A549 (cell line): Measurements from ENCODE around the gene IFNLR1.

Source experiments
- EP300 ChIP-seq, 2 experiments: fragments of >200 bp; sonication (Bioruptor Twin); formaldehyde crosslinking; IDR thresholded peaks; 2 replicates in 1 of 2; 3 replicates in 1 of 2; pipeline ENCODE4 v1.6.1; 2016 to 2017
- FOSL2 ChIP-seq, 2 experiments: fragments of 450-650 bp in 1 of 2; fragments of >200 bp in 1 of 2; sonication (Bioruptor Twin) in 1 of 2; formaldehyde crosslinking; IDR thresholded peaks; 2 replicates each; pipeline versions ENCODE4 v1.5.0 to v1.6.1; 2016 to 2020; ENCODE audit warnings: mild to moderate bottlenecking in 1 of 2, moderate library complexity in 1 of 2
- HOXA7 ChIP-seq: fragments of 250-450 bp; sonication (Bioruptor Pico); IDR thresholded peaks from 2 replicates; pipeline ENCODE4 v1.5.0; 2020; ENCODE audit warnings: mild to moderate bottlenecking, moderate library complexity
- JUNB ChIP-seq: fragments of >200 bp; sonication (Bioruptor Twin); formaldehyde crosslinking; IDR thresholded peaks from 2 replicates; pipeline ENCODE4 v1.6.1; 2016
- KDM1A ChIP-seq: fragments of 200-600 bp; sonication (generic); IDR thresholded peaks from 2 replicates; pipeline ENCODE4 v1.6.1; 2016; ENCODE audit warnings: low read depth, mild to moderate bottlenecking
- PHF8 ChIP-seq: fragments of 200-600 bp; sonication (generic); IDR thresholded peaks from 2 replicates; pipeline ENCODE4 v1.6.1; 2016; ENCODE audit warnings: low read depth, mild to moderate bottlenecking, antibody characterized with exemption, moderate library complexity, borderline replicate concordance
- POLR2A ChIP-seq: IDR thresholded peaks from 2 replicates; pipeline ENCODE4 v1.6.1; 2012; ENCODE audit warnings: mild to moderate bottlenecking, low read length
- RAD21 ChIP-seq, 2 experiments: fragments of >200 bp in 1 of 2; sonication (Bioruptor Twin) in 1 of 2; formaldehyde crosslinking in 1 of 2; IDR thresholded peaks in 1 of 2; conservative IDR thresholded peaks in 1 of 2; 2 replicates in 1 of 2; 3 replicates in 1 of 2; pipeline ENCODE4 v1.6.1; 2012 to 2018; ENCODE audit warnings: inconsistent platforms in 1 of 2
- ZC3H11A ChIP-seq: fragments of 450-650 bp; IDR thresholded peaks from 2 replicates; pipeline ENCODE4 v1.6.1; 2014; ENCODE audit warnings: antibody characterized with exemption, mild to moderate bottlenecking
- TF ChIP-seq, protein P1 (sequence below): fragments of >200 bp; sonication (Bioruptor Twin); formaldehyde crosslinking; IDR thresholded peaks from 3 replicates; pipeline ENCODE4 v1.5.1; 2016
- TF ChIP-seq, protein P2 (sequence below): IDR thresholded peaks from 2 replicates; pipeline ENCODE4 v1.6.1; 2012
- TF ChIP-seq, protein P3 (sequence below): IDR thresholded peaks from 2 replicates; pipeline ENCODE4 v1.6.1; 2012
- TF ChIP-seq, protein P4 (sequence below): fragments of 450-650 bp; IDR thresholded peaks from 2 replicates; pipeline ENCODE4 v1.6.1; 2014; ENCODE audit warnings: antibody characterized with exemption
- TF ChIP-seq, protein P5 (sequence below): fragments of 200-600 bp; sonication (generic); IDR thresholded peaks from 2 replicates; pipeline ENCODE4 v1.6.1; 2016; ENCODE audit warnings: antibody characterized with exemption, mild to moderate bottlenecking, moderate library complexity

DNA sequence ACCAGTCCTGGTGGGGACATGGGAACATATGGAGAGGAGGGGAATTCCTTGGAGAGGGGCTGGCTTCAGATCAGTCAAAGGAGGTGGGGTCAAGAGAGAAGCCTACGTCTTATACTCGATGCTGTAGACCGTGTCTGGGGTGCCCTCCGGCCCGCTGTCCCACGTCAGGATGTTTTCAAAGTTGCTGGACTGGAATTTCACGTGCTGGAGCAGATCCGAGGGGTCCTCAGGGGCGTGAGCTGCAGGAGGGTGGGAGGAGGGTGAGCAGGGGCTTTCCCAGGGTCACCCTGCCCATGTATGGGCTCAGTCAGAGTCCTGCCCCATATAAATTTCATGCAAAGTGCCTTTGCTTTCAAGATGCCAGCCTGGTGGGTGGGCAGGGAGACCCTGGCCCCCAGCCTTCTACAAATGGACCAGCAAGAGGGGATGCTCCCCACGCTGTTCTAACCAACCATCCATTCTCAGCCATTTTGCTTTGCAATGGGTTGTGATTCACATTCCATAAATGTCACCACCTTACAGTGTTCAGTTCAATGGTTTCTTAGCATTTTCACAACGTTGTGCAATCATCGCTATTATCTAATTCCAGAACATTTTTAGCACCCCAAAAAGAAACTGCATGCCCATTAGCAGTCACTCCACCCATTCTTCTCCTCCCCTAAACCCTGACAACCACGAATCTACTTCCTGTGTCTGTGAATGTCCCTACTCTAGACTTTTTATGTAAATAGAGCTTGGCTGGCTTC, 48.4 kb downstream of the IFNLR1 start:
- TF ChIP-seq JUNB (no peak), ZC3H11A (no peak), EP300 (IDR thresholded peaks at IDR 0.05) (no peak), HOXA7 (no peak), FOSL2 (IDR thresholded peaks at IDR 0.05) (no peak), FOSL2 (CRISPR knock-in tag; IDR thresholded peaks at IDR 0.05) (no peak), POLR2A (no peak), KDM1A (no peak), PHF8 (no peak), RAD21 (conservative IDR thresholded peaks at IDR 0.05 in 1 of 2, IDR thresholded peaks at IDR 0.05 in 1 of 2) (no peak)
- TF ChIP-seq, protein P1, sequence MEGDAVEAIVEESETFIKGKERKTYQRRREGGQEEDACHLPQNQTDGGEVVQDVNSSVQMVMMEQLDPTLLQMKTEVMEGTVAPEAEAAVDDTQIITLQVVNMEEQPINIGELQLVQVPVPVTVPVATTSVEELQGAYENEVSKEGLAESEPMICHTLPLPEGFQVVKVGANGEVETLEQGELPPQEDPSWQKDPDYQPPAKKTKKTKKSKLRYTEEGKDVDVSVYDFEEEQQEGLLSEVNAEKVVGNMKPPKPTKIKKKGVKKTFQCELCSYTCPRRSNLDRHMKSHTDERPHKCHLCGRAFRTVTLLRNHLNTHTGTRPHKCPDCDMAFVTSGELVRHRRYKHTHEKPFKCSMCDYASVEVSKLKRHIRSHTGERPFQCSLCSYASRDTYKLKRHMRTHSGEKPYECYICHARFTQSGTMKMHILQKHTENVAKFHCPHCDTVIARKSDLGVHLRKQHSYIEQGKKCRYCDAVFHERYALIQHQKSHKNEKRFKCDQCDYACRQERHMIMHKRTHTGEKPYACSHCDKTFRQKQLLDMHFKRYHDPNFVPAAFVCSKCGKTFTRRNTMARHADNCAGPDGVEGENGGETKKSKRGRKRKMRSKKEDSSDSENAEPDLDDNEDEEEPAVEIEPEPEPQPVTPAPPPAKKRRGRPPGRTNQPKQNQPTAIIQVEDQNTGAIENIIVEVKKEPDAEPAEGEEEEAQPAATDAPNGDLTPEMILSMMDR, result no peak
- TF ChIP-seq, protein P2, sequence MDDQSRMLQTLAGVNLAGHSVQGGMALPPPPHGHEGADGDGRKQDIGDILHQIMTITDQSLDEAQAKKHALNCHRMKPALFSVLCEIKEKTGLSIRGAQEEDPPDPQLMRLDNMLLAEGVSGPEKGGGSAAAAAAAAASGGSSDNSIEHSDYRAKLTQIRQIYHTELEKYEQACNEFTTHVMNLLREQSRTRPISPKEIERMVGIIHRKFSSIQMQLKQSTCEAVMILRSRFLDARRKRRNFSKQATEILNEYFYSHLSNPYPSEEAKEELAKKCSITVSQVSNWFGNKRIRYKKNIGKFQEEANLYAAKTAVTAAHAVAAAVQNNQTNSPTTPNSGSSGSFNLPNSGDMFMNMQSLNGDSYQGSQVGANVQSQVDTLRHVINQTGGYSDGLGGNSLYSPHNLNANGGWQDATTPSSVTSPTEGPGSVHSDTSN, result no peak
- TF ChIP-seq, protein P3, sequence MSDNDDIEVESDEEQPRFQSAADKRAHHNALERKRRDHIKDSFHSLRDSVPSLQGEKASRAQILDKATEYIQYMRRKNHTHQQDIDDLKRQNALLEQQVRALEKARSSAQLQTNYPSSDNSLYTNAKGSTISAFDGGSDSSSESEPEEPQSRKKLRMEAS, result no peak
- TF ChIP-seq, protein P4, sequence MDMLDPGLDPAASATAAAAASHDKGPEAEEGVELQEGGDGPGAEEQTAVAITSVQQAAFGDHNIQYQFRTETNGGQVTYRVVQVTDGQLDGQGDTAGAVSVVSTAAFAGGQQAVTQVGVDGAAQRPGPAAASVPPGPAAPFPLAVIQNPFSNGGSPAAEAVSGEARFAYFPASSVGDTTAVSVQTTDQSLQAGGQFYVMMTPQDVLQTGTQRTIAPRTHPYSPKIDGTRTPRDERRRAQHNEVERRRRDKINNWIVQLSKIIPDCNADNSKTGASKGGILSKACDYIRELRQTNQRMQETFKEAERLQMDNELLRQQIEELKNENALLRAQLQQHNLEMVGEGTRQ, result no peak
- TF ChIP-seq, protein P5, sequence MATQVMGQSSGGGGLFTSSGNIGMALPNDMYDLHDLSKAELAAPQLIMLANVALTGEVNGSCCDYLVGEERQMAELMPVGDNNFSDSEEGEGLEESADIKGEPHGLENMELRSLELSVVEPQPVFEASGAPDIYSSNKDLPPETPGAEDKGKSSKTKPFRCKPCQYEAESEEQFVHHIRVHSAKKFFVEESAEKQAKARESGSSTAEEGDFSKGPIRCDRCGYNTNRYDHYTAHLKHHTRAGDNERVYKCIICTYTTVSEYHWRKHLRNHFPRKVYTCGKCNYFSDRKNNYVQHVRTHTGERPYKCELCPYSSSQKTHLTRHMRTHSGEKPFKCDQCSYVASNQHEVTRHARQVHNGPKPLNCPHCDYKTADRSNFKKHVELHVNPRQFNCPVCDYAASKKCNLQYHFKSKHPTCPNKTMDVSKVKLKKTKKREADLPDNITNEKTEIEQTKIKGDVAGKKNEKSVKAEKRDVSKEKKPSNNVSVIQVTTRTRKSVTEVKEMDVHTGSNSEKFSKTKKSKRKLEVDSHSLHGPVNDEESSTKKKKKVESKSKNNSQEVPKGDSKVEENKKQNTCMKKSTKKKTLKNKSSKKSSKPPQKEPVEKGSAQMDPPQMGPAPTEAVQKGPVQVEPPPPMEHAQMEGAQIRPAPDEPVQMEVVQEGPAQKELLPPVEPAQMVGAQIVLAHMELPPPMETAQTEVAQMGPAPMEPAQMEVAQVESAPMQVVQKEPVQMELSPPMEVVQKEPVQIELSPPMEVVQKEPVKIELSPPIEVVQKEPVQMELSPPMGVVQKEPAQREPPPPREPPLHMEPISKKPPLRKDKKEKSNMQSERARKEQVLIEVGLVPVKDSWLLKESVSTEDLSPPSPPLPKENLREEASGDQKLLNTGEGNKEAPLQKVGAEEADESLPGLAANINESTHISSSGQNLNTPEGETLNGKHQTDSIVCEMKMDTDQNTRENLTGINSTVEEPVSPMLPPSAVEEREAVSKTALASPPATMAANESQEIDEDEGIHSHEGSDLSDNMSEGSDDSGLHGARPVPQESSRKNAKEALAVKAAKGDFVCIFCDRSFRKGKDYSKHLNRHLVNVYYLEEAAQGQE, result no peak
